NCI-H748 (cell line): ENCODE data around the gene XYLT1.
A peak's percentile ranks its signal among the peaks of the same experiment; 100 is the strongest.

Experiments
- DNase-seq: peaks from one replicate; lab custom pipeline; 2025; ENCODE audit not compliant: unreplicated experiment; lab: John Stamatoyannopoulos, UW

Gene XYLT1

GRCh38 chr16:17126156-17126555, 344.6 kb downstream of the XYLT1 start:
- no peak for DNase-seq

DNA sequence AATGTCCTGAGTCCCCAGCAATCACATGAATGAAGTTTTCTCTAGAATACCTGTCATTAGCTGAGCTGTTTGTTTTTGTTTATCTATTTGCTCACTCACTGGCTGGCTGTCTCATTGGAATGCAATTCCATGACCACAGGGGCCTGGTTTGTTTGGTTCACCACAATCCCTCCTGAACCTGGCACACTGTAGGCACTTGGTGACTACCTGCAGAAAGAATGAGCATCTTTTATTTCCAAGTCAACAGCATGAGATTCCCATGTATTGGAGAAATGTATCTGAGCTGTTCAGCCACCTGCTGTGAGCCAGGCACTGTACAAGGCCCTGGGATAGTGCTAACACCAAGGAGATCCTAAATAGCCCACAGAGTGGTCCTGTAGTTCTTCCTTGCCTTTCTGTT, 345.1 kb downstream of the XYLT1 start:
- DNase-seq = no peak

DNA sequence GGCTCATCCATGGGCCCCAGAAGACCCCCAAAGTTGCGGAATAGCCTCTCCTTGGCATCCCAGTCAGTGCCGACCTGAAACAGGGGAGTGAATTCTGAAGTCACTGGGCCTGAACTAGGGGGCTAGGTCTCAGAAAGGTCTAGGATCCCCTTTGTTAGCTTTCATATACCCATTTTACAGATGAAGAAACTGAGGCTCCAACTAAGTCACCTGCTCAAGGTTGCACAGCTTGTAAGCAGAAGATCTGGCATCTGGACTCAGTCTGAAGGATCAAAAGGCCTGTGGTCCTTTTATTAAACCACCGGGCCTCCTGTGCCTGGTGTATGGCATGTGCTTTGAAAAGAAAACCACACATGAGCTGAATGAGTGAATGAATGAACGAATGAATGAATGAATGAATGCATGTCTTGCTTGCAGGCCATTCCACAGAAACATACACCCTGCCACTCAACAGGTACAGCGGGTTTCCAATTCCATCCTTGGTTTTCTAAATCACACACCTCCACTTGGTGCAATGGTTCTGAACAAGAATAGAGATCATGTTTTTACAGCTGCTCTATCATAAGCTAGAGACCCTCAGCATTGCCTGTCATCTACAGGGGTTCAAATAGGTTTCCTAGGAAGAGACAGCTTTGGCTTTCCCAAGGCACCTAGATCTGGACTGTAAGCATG, 352.7 kb downstream of the XYLT1 start:
- no peak for DNase-seq

DNA sequence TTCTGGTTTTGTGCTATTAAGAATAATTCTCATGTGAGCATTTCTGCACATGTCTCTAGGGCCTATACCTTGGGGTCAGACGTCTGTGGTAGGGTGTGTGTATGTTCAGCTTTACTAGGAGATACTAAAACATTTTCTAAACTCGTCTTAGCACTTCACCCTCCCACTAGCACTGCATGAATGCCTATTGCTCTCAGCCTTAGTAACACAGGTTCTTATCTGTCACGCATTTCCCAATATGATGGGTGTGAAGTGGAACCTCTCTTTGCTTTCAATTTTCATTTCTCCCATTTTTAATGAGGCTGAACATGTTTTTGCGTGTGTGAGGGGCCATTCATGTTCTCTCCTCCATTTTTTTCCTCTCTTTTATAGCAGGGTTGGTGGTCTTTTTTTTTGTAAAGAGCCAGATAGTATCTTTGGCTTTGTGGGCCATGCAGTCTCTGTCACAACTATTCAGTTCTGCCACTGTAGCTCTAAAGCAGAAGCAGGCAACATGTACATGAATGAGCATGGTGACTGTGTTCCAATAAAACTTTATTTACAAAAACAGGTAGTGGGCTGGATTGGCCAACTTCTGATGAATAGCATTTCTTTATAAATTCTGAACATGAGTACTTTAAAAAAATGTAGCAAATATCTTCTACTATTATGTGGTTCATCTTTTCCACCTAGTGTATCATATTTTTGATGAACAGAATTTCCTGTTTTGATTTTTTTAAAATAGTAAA, 354.0 kb downstream of the XYLT1 start:
- DNase-seq = no peak

GRCh38 chr16:17109413-17109812, 361.3 kb downstream of the XYLT1 start:
- DNase-seq = no peak

DNA sequence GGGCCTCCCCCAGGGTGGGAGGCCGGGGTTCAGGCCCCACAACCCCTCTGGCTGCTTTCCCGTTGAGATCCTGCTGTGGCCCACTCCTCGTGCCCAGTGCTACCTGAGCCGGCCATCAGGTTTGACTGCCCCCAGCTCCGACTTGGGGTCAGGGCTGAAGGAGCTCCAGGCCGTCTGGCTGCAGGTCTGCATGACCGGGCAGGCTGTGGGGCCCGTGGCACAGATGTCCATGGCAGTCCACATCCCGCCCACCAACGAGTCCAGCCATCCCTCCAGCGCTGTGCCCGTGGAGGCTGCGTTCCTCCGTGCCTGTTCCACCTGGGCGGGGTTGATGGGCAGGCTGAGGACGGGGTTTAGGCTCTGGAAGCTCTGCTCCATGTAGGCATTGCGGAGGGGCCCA, 362.2 kb downstream of the XYLT1 start:
- DNase-seq = no peak

GRCh38 chr16:17107450-17107849, 363.3 kb downstream of the XYLT1 start:
- DNase-seq = no peak

GRCh38 chr16:17106243-17106791, 364.4 kb downstream of the XYLT1 start:
- DNase-seq = no peak

DNA sequence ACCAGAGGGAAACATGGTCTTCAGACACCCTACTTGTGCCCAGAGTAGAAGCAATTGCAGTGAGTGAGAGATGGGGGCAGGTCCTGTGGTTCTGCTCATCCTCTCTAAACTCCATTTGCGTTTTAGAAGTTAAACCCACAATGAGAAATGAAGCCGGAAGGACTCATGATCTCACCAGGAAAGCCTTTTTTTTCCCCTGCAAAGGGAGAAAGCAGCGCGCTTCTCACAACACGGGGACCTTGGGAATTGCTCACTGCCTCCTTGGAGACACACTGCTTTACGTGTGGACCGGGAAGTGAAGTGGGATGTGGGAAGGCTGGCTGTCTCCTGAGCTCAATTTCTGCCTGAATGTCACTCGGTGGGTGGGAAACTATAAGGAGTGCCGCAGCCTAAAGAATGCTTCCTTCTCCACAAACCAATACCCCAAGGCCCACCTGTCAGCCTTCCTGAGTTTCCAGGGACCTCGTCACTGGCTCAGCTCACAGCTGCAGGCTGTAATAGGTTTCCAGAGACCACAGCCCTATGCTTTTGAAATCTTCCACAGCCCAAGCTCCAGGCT, 365.4 kb downstream of the XYLT1 start:
- DNase-seq = no peak

GRCh38 chr16:17104654-17105053, 366.1 kb downstream of the XYLT1 start:
- no peak for DNase-seq

DNA sequence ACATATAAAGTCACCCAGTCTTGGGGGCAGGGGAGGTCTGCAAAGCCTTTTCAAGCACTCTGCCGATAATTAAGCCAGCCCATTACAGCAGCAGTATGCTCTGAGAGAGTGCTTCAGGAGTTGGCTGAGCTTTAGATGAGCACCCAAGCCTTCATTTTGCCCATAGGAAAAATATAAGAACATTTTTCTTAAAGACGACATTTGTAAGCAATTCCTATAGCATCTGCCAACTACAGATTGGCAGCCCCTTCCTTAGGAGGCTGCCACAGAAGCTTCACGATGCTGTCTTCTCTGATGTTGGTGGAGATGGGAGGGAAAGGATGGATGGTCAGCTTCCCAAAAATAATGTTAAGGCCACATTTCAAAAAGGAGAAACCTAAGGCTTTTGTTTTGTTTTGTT, 367.5 kb downstream of the XYLT1 start:
- DNase-seq = no peak

GRCh38 chr16:17101646-17102045, 369.1 kb downstream of the XYLT1 start:
- DNase-seq = no peak

- DNase-seq = no peak
Observed at GRCh38 chr16:17098685-17099084, 372.1 kb downstream of the XYLT1 start.

DNA sequence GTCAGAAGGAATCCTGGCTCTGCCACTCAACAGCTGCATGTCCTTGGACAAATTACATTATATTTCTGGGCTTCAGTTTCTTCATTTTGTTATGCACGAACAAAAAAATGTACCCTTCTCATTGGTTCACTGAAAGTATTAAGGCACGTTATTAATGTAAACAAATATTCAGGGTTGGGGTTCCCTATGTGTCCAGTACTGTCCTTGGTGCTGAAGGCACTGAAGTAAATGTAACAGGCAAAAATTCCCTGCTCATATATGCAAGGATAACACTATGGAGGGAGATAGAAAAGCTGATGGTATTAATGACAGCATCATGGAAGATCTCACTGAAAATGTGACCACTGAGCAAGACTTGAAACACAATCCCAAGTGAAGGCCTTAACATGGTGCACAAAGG, 386.6 kb downstream of the XYLT1 start:
- DNase-seq = no peak

GRCh38 chr16:17083628-17084027, 387.1 kb downstream of the XYLT1 start:
- peak; percentile 64 for DNase-seq

DNA sequence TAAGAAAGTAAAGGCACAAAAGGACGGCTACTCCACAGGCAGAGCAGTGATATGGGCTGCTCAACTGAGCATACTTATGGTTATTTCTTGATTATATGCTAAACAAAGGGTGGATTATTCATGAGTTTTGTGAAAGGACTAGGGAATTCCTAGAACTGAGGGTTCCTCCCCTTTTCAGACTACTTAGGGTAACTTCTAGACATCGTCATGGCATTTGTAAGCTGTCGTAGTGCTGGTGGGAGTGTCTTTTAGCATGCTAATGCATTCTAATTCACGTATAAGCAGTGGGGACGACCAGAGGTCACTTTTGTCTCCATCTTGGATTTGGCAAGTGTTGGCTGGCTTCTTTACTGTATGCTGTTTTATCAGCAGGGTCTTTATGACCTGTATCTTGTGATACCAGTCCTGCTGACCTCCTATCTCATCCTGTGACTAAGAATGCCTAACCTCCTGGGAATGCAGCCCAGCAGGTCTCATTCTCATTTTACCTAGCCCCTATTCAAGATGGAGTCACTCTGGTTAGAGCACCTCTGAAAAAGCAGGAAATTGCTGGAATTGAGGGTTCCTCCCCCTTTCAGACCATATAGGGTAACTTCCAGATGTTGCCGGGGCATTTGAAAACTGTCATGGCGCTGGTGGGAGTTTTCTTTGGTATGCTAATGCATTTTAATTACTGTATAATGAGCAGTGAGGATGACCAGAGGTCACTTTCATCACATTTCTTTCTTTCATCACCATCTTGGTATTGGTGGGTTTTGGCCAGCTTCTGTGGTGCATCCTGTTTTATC, 388.5 kb downstream of the XYLT1 start:
- DNase-seq = no peak

- DNase-seq = no peak
Observed at GRCh38 chr16:17080105-17080504, 390.7 kb downstream of the XYLT1 start.

DNA sequence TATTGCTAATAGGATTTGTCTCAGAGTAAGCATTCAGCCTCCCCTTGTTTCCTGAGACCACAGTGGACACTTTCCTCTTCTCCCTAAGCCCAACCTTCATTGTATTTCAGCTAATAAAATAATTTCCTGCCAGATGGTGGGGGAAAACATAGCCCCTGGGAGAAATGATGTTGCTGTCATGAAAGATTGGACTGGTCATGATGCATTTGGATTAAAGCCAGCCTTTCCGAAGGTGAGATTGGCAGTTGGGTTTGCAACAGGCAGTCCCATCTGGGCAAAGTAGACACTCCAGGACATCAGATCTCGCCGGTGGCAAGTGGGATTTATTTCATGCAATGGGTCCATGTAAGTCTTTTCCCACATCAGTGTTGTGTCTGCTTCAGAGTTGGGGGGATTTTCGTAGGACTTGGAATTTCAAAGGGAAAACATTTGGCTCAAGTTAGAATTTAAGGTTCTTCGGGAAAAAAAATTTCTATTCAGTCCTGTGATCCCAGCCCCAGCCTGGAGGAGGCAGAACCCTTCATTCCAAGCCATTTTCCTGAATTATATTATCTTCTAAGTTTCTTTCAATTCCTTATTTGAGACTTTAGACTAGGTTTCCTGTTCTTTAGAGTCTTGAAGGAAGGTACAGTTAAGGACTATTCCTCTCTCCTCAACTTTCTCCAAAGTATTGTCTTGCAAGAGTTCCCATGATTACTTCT, 391.7 kb downstream of the XYLT1 start:
- no peak for DNase-seq

DNA sequence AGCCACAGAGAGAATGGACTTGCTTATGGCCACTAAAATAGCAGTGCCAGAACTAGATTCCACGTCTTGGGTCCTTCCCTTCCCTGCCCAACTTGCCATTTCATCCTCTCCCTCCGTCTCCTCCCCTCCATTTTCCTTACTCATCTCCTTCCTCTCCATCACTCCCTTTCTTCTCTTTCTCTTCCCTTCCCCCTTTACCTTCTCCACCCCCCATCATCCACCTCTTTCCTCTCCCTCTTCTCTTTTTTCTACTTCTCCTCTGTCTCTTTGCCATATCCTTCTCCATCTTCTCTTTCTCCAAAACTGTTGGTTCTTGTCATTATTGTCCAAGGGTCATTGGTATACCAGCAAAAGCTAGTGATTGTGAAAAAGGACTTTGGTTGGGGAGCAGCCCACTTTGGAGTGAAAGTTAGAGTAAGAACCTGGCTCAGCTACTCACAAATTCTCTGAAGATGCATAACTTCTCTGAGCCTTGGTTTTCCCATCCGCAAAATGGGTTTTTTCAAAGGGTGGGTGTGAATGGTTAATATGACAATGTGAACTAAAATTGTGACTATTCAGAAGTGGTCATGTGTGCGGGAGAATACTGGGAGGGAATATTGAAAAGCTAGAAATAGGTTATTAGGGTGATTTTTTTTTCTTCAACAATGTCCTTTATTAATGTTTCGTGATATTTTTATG, 393.8 kb downstream of the XYLT1 start:
- no peak for DNase-seq

GRCh38 chr16:17076092-17076754, 394.5 kb downstream of the XYLT1 start:
- no peak for DNase-seq
